Measurements from ENCODE around the gene TXNL4A.
A peak's percentile ranks its signal among the peaks of the same experiment; 100 is the strongest.
"Not testable (repeated sequence)": the region's sequence is repeated elsewhere in the genome, so short reads cannot be mapped to it uniquely, and the experiment has no call there.

Gene TXNL4A, protein sequence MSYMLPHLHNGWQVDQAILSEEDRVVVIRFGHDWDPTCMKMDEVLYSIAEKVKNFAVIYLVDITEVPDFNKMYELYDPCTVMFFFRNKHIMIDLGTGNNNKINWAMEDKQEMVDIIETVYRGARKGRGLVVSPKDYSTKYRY

DNA sequence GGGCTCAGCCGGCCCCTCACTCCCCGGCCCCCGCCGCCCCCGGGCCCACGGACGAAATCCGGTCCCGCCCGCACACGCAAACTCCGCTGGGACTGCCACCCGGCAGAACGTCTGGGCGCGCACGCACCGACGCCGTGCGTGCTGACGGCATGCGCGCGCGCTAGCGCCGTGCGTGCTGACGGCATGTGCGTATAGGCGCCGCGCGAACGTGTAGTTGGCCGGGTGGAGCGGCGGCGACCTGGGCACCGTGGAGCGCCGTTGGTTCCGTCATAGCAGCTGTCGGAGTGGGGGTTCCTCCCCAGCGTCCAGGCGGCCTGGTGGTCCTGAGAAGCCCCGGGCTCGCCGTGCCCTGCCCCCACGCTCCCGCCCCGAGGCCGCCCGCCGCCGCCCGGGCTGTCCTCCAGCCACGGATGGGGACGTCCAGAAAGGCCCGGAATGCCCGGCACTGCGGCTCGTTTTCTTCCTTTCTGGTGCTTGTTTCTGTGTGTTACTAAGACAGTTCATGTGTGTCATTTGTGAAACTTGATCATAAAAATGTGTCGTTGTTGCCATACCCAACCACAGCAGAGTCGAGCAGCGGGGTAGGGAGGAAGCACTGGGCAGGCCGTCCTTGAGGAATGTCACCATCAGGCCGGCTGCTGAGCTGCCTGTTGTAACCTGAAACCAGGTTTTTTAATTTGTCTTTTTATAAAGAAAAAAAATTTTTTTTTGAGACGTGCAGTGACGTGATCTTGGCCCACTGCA lies at the start of gene TXNL4A:
Gene TXNL4A (minus strand): TSS at position 113 of the 744 bp plus-strand sequence. CDS start 171 bp downstream, outside the sequence.
- no peak for TF ChIP-seq ZNF274 (IDR thresholded peaks at IDR 0.05; ENCODE audit: low read depth, low read length)
- H3K4me3 ChIP-seq (ENCODE audit: low read length): peak within 1 kb of the TSS; percentile 97

DNA sequence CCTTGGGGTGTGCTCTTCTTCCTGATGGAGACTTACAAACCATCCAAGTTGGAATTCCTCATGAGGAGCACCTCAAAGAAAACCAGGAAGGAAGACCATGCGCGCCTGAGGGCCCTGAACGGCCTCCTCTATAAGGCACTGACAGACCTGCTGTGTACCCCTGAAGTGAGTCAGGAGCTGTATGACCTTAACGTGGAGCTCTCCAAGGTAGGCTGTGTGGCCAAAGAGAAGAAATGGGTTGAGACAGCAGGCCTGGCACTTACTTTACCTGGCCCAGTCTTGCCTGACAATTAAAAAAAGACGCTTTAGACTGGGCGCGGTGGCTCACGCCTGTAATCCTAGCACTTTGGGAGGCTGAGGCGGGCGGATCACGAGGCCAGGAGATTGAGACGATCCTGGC lies 48.9 kb upstream of the TXNL4A start:
- no peak overlapping the region for H3K4me3 ChIP-seq (ENCODE audit: low read length)
- no peak for TF ChIP-seq ZNF274 (IDR thresholded peaks at IDR 0.05; ENCODE audit: low read depth, low read length)

DNA sequence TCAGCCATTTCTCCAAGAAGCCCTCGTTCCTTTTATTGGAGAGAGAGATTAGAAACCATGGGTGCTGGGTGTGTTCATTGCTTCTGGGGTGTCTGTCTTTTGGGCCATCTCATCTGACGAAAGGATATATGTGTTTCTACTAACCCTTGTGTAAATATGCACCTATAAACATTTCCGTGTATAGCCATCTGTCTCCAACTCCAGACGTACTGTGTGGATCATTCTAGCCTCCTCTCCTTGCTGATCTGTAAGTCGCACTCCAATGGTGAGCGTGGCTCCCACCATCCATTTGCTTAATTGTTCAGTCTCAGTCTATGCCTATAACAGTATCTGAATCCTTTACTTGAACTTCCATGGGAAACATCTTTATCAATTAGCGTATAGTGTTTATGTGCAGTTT lies 47.6 kb upstream of the TXNL4A start:
- H3K4me3 ChIP-seq (ENCODE audit: low read length): no peak overlapping the region
- no peak for TF ChIP-seq ZNF274 (IDR thresholded peaks at IDR 0.05; ENCODE audit: low read depth, low read length)

DNA sequence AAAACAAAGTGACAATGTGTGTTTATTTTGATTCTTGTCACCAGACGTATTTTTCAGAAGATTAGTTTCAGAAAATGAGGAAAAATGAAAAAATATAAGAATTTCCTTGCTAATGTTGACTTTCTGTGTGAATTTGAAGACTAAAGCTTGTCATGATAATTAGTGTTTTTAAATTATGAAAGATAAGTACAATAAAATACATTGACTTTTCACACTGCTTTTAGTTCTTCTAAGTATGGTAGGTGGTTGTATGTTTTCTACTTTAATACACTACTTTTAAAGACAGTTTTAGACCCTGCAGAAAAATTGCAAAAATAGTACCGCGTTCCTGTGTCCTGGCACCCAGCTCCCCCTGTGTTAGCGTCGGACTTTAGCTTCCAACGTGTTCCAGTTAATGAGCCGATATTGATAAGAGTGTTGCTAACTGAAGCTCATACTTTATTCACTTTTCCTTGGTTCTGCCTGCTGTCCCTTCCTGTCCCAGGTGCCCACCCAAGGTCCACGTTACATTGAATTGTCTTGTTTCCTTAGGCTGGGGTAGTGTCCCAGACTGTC lies 46.6 kb upstream of the TXNL4A start:
- no peak for TF ChIP-seq ZNF274 (IDR thresholded peaks at IDR 0.05; ENCODE audit: low read depth, low read length)
- peak overlapping the region; percentile 83 for H3K4me3 ChIP-seq (ENCODE audit: low read length)

DNA sequence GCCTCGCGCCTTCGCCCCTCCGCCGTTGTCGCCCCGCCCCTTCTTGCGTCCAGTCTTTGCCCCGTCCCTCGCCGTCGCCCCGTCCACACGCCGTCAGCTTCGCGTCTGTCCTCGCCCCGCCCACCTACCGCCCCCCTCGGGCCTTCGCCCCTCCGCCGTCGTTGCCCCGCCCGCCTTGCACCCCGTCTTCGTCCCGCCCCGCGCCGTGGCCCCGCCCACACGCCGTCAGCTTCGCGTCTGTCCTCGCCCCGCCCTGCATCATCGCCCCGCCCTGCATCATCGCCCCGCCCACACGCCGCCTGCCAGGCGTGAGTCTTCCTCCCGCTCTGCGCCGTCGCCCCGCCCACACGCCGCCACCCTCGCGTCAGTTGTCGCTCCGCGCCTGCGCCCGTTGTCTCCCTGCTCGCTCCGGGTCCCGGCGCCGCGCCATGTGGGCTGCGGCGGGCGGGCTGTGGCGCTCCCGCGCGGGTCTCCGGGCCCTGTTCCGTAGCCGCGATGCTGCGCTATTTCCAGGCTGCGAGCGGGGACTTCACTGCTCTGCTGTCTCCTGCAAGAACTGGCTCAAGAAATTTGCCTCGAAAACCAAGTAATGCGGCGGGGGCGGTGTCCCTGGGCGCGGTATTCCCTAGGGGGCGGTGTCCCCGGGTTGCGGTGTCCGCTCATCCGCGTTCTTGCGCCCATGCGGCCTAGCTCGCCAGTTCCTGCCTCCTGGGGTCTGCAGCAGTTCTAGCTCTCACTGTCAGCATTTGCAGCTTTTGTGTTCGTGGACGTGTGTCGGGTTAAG lies 45.9 kb upstream of the TXNL4A start, which contains the start of gene RBFA:
Gene RBFA (plus strand): TSS at position 367 of the 784 bp plus-strand sequence. CDS start 62 bp downstream, at position 429.
- TF ChIP-seq ZNF274 (IDR thresholded peaks at IDR 0.05; ENCODE audit: low read depth, low read length): no peak
- peak within 1 kb of the TSS; percentile 83 for H3K4me3 ChIP-seq (ENCODE audit: low read length)

DNA sequence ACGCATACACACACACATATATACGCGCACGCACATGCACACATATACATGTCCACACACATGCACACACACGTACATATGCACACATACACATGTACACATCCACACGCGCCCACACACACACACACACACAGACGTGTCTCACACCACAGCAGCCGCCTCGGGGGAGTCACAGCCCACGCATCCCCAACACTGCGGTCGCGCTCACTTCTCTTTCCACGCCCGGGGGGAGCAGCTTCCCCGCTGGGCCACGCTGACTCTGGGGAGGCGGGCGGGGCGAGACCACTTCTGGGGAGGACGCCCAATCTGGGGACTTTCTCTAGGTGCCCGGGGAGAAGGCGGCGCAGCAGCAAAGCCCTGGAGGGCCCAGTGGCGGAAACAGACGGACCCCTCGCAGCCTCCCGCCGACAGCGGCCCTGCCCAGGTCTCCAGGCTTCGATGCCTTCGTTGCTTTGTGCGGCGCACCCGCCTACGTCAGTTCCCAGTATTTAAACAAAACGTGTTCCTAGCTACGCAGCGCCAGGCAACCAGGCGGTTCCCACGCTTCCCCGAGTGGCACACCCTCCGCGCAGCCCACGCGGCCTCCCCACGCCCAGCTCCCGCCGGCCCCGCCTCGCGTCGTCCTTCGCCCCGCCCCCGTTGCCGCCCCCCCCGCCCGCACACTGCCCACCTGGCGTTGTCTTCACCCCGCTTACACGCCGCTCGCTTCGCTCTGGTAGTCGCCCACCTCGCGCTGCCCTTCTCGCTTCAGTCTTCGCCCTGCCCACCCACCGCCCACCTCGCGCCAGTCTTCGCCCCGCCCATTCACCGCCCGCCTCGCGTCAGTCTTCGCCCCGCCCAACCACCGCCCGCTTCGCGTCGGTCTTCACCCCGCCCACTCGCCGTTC lies 45.1 kb upstream of the TXNL4A start:
- peak overlapping the region; percentile 67; the same call in 1 of the 2 replicates for H3K4me3 ChIP-seq (ENCODE audit: low read length)
- TF ChIP-seq ZNF274 (IDR thresholded peaks at IDR 0.05; ENCODE audit: low read depth, low read length): no peak

DNA sequence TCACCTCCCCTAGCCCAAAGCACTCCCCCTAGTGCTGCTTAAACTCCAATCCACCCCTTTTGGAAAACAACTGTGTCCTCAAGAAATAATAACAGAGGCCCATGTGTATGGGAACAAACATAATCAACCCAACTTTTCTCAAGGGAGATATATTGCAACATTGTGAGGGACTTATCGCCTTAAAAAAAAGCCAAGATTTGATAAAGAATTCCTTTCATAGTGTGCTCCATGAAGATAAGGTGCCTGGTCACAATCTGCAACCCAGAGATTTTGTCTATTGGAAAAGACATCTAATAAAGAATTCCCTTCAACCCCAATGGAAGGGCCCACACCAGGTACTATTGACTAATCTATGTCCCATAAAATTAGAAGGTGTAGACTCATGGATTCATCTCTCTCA lies 41.3 kb upstream of the TXNL4A start:
- TF ChIP-seq ZNF274 (IDR thresholded peaks at IDR 0.05; ENCODE audit: low read depth, low read length): no peak
- H3K4me3 ChIP-seq (ENCODE audit: low read length): no peak overlapping the region

DNA sequence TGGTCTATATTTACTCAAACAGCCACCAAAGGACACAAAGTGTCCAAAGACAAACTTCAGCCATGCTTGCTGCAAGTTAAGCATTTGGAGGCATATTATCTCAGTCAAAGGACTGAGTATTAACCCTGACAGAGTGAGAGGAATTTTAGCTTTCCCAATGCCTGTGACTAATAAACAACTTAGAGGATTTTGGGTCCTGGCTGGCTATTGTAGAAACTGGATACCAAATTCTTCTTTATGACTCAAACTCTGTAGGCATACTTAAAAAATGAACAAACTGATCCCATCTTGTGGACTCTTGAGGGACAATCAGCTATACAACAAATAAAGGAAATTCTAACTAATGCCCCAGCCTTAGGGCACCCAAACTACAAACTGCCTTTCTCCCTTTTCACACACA lies 39.4 kb upstream of the TXNL4A start:
- not testable (repeated sequence) for H3K4me3 ChIP-seq (ENCODE audit: low read length)

DNA sequence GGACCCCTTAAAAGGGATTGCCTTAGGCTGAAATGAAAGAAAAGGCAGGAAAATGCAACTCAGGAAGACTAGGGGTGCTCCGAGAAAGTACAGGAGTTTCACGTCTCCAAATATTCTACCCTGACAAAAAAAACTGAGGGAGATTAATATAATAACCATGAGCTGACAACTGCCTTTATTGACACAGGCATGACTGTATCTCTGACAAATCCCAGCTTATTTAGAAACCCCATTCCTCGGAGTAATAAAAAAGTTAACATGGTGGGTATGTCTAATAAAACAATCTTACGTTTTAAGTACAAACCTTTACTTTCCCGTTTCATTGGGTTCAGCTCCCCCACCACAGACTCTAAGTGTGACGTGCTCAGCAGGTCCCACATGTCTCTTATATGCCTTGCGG lies 38.0 kb upstream of the TXNL4A start:
- TF ChIP-seq ZNF274 (IDR thresholded peaks at IDR 0.05; ENCODE audit: low read depth, low read length): no peak
- no peak overlapping the region for H3K4me3 ChIP-seq (ENCODE audit: low read length)

DNA sequence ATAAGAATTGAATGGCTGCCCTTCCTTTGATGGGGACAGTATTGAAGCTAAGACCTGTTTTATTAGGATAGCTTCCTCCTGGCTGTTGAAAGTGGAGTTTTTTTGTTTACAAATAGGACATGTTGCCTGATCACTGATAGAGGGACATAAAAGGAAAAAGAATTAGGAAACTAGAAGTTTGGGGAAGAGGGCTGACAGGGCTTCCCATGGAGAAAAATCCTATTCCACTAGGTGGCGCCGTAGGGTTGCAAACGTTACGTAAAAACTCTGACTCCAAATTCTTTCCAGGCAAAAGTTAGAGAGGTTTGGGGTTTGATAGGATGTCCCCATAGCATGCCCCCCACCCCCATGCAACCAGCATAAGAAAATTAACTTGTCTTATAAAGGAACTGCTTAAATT lies 34.8 kb upstream of the TXNL4A start:
- no peak overlapping the region for H3K4me3 ChIP-seq (ENCODE audit: low read length)
- no peak for TF ChIP-seq ZNF274 (IDR thresholded peaks at IDR 0.05; ENCODE audit: low read depth, low read length)

DNA sequence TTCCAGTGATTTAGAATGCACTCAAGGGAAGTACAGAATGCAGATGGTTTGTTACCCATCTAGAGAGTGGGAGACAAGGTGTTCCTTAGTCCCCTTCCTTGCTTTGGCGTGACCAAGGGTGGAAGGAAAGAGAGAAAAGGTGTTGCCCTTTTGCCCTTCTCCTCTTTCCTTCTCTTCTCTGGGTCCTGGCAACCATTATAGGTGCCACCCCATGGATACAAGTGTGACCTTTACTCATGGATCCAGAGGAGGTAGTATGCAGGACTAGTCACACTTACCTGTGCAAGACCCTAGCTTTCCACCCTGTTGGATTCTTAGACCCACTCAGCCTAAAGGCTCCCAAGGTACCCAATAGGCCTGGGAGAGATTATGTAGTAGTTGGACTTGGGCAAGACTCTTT lies 34.2 kb upstream of the TXNL4A start:
- no peak for TF ChIP-seq ZNF274 (IDR thresholded peaks at IDR 0.05; ENCODE audit: low read depth, low read length)
- no peak overlapping the region for H3K4me3 ChIP-seq (ENCODE audit: low read length)

DNA sequence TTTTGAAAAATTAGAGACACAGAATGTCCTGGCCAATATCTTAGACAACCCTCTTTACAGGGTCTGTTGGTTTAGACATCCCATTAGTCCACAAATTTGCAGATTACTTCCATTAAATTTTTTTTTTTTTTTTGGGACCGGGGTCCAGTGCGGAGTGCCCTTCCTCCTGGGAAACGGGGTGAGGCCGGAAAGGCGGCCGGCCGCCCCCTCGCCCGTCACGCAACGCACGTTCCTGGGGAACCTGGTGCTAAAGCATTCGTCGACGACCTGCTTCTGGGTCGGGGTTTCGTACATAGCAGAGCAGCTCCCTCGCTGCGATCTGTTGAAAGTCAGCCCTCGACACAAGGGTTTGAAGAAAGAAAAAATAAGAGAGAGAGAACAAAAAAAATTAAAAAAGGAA lies 24.4 kb upstream of the TXNL4A start:
- no peak overlapping the region for H3K4me3 ChIP-seq (ENCODE audit: low read length)
- TF ChIP-seq ZNF274 (IDR thresholded peaks at IDR 0.05; ENCODE audit: low read depth, low read length): no peak

DNA sequence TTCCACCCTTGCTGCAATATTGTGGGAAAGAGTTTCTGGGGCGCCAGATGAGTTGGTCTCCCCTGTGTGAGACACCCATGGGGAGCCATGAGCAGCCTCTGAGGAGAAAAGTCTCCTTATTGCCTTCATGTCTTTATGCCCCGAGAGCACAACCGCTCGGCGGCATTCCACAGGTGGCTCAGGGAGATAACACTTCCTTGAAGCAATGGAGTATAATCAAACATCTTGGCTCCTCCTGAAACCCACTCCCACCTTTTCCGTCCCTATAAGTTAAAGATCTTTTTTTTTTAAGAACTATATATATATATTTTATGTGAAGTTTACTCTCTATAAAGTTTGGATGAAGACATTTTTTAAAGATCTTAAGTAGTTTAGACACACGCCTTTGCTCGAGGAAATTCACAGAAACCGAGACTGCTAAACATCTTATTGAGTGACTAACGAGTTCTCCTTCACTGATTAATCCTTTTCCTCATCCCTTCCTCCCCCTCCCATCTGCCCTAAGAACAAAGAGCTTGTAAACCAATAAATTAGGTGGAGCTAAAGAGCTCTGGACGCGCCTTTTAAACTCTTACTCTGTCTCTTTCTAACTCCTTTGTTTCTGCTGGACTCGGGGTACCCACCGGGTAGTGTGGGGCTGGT lies 23.3 kb upstream of the TXNL4A start:
- not testable (repeated sequence) for H3K4me3 ChIP-seq (ENCODE audit: low read length)

Measured in GM08714 (cell line).